H1 (cell line): ENCODE results near the gene ARMC10. TPM values are rescaled to one million over a fixed set of nuclear protein-coding genes. Genes with fewer than 3 reads are reported as not detected.

Experiments used
- CTCF ChIA-PET: fragments of 300-600 bp; sonication (Branson Sonifier 250); formaldehyde crosslinking; loops from one replicate; lab custom pipeline; 2021; ENCODE audit not compliant: partially characterized antibody; lab: Charles Lee
- POLR2A ChIA-PET: fragments of 300-600 bp; sonication (Branson Sonifier 250); formaldehyde crosslinking; loops from one replicate; lab custom pipeline; 2021; ENCODE audit warnings: inconsistent platforms; ENCODE audit not compliant: partially characterized antibody; lab: Charles Lee
- DNase-seq, 2 experiments: peaks; one replicate each; pipeline versions ENCODE4 v3.0.0 to v3.0.0-alpha.2; 2010 to 2022; ENCODE audit warnings: low spot score in 2 of 2, low read depth in 1 of 2, mixed read lengths in 1 of 2
- FAIRE-seq: peaks from 2 replicates; lab custom pipeline; 2011; peaks lifted over from hg19 to GRCh38; lab: Jason Lieb, UNC
- H2AFZ ChIP-seq: 2 replicates; pipeline ENCODE4 v1.8.1; 2012; ENCODE audit warnings: low read length, inconsistent platforms
- H2AK5ac ChIP-seq: 2 replicates; pipeline ENCODE4 v1.6.1; 2013; ENCODE audit warnings: low read depth, low read length
- H2BK120ac ChIP-seq: replicated peaks from 2 replicates; pipeline ENCODE3; 2013; ENCODE audit warnings: low read depth, low read length, inconsistent platforms
- H2BK12ac ChIP-seq: 2 replicates; pipeline ENCODE4 v1.6.1; 2013; ENCODE audit warnings: low read depth, low read length
- H2BK15ac ChIP-seq: 2 replicates; pipeline ENCODE4 v1.6.1; 2013; ENCODE audit warnings: low read length
- H2BK20ac ChIP-seq: 2 replicates; pipeline ENCODE4 v1.6.1; 2013; ENCODE audit warnings: low read length
- H2BK5ac ChIP-seq: 2 replicates; pipeline ENCODE4 v1.6.1; 2013; ENCODE audit warnings: low read depth, low read length
- H3K14ac ChIP-seq: 2 replicates; pipeline ENCODE4 v1.6.1; 2013; ENCODE audit warnings: inconsistent platforms; ENCODE audit not compliant: insufficient read length
- H3K18ac ChIP-seq: 2 replicates; pipeline ENCODE4 v1.6.1; 2013; ENCODE audit warnings: low read length; ENCODE audit errors: extremely low read depth
- H3K23ac ChIP-seq: 2 replicates; pipeline ENCODE4 v1.6.1; 2013; ENCODE audit warnings: inconsistent platforms; ENCODE audit not compliant: insufficient read length
- H3K23me2 ChIP-seq: 2 replicates; pipeline ENCODE4 v1.6.1; 2013; ENCODE audit warnings: low read depth, low read length
- H3K27ac ChIP-seq: 2 replicates; pipeline ENCODE4 v1.6.1; 2011; ENCODE audit warnings: low read depth, low read length, inconsistent platforms
- H3K27me3 ChIP-seq, 4 experiments: replicated peaks in 1 of 4; 1 replicate in 1 of 4; 2 replicates in 3 of 4; pipeline versions ENCODE4 v1.6.1 to v1.8.1; 2011 to 2013; ENCODE audit warnings: low read length in 3 of 4, mild to moderate bottlenecking in 3 of 4, inconsistent platforms in 2 of 4, mixed read lengths in 2 of 4, moderate library complexity in 1 of 4; ENCODE audit not compliant: control insufficient read depth in 3 of 4, insufficient read depth in 3 of 4; ENCODE audit errors: extremely low read depth in 1 of 4
- H3K36me3 ChIP-seq, 4 experiments: 2 replicates each; pipeline versions ENCODE4 v1.6.1 to v1.8.1; 2011 to 2013; ENCODE audit warnings: mild to moderate bottlenecking in 4 of 4, low read length in 3 of 4, moderate library complexity in 2 of 4, control low read depth in 1 of 4, inconsistent platforms in 1 of 4; ENCODE audit not compliant: insufficient read depth in 4 of 4, control insufficient read depth in 2 of 4
- H3K4ac ChIP-seq: replicated peaks from 2 replicates; pipeline ENCODE3; 2013; ENCODE audit warnings: low read length, low read depth, mixed read lengths, inconsistent platforms; ENCODE audit not compliant: insufficient read length
- H3K4me1 ChIP-seq, 4 experiments: replicated peaks in 1 of 4; 1 replicate in 1 of 4; 2 replicates in 3 of 4; pipeline versions ENCODE4 v1.6.1 to v1.8.1; 2011 to 2013; ENCODE audit warnings: low read length in 3 of 4, inconsistent platforms in 2 of 4, mixed read lengths in 1 of 4; ENCODE audit not compliant: insufficient read depth in 4 of 4, control insufficient read depth in 3 of 4
- H3K4me2 ChIP-seq, 2 experiments: 2 replicates each; pipeline versions ENCODE4 v1.6.1 to v1.8.1; 2011 to 2013; ENCODE audit warnings: low read depth in 2 of 2, low read length in 2 of 2, control low read depth in 1 of 2, inconsistent platforms in 1 of 2, mild to moderate bottlenecking in 1 of 2; ENCODE audit not compliant: insufficient read depth in 1 of 2
- H3K4me3 ChIP-seq, 4 experiments: fragments of 200-600, 300-600 bp in 1 of 4; sonication (generic), shearing (Covaris generic), sonication (Bioruptor Twin) in 1 of 4; 2 replicates each; pipeline versions ENCODE4 v1.5.1 to v1.8.1; 2011 to 2016; ENCODE audit warnings: low read length in 4 of 4, low read depth in 3 of 4, control low read depth in 2 of 4, inconsistent platforms in 2 of 4, mild to moderate bottlenecking in 2 of 4, mixed read lengths in 1 of 4, moderate library complexity in 1 of 4; ENCODE audit not compliant: insufficient read depth in 2 of 4; ENCODE audit errors: extremely low read depth in 1 of 4
- H3K56ac ChIP-seq: replicated peaks from 2 replicates; pipeline ENCODE3; 2013; ENCODE audit warnings: low read depth, mild to moderate bottlenecking, mixed read lengths, low read length, inconsistent platforms; ENCODE audit not compliant: insufficient read length
- H3K79me1 ChIP-seq: 2 replicates; pipeline ENCODE4 v1.6.1; 2013; ENCODE audit warnings: low read depth, low read length, control low read depth
- H3K79me2 ChIP-seq, 2 experiments: 2 replicates each; pipeline versions ENCODE4 v1.6.1 to v1.8.1; 2012 to 2013; ENCODE audit warnings: low read length in 2 of 2, mild to moderate bottlenecking in 2 of 2, inconsistent platforms in 1 of 2; ENCODE audit not compliant: insufficient read depth in 2 of 2, control insufficient read depth in 1 of 2
- H3K9ac ChIP-seq, 4 experiments: replicated peaks in 1 of 4; 1 replicate in 1 of 4; 2 replicates in 3 of 4; pipeline versions ENCODE4 v1.6.1 to v1.8.1; 2011 to 2013; ENCODE audit warnings: low read depth in 3 of 4, low read length in 3 of 4, control low read depth in 2 of 4, mild to moderate bottlenecking in 2 of 4, moderate library complexity in 2 of 4, inconsistent platforms in 1 of 4; ENCODE audit errors: extremely low read depth in 1 of 4
- H3K9me3 ChIP-seq, 2 experiments: 2 replicates each; pipeline versions ENCODE4 v1.6.1 to v1.8.1; 2012 to 2013; ENCODE audit warnings: mild to moderate bottlenecking in 2 of 2, moderate library complexity in 2 of 2, control low read depth in 1 of 2, inconsistent platforms in 1 of 2, low read depth in 1 of 2, low read length in 1 of 2, mixed read lengths in 1 of 2; ENCODE audit not compliant: insufficient read depth in 2 of 2
- H4K20me1 ChIP-seq, 2 experiments: replicated peaks in 1 of 2; 2 replicates each; pipeline versions ENCODE3 to v1.8.1; 2011 to 2013; ENCODE audit warnings: inconsistent platforms in 2 of 2, low read length in 2 of 2, mild to moderate bottlenecking in 1 of 2; ENCODE audit not compliant: insufficient read depth in 2 of 2, control insufficient read depth in 1 of 2
- H4K5ac ChIP-seq: 2 replicates; pipeline ENCODE4 v1.6.1; 2013; ENCODE audit warnings: low read length, low read depth, mixed read lengths, inconsistent platforms; ENCODE audit not compliant: insufficient read length
- H4K8ac ChIP-seq: 2 replicates; pipeline ENCODE4 v1.8.0; 2013; ENCODE audit warnings: mild to moderate bottlenecking, moderate library complexity, low read length, inconsistent platforms; ENCODE audit not compliant: insufficient read depth; ENCODE audit errors: extremely low read depth
- H4K91ac ChIP-seq: replicated peaks from 2 replicates; pipeline ENCODE3; 2013; ENCODE audit warnings: low read length, mixed read lengths, inconsistent platforms; ENCODE audit not compliant: insufficient read length
- ASH2L ChIP-seq: fragments of 200-600, 300-600 bp; sonication (generic); IDR thresholded peaks from one replicate; pipeline ENCODE4 v1.7.1; 2017; ENCODE audit warnings: low read length
- CHD1 ChIP-seq: IDR thresholded peaks from 2 replicates; pipeline ENCODE4 v1.6.1; 2012; ENCODE audit warnings: low read depth, low read length, improper control_type of control experiment
- CTBP2 ChIP-seq: IDR thresholded peaks from 2 replicates; pipeline ENCODE4 v1.7.0; 2011; ENCODE audit warnings: borderline replicate concordance, mild to moderate bottlenecking, moderate library complexity, mixed read lengths, low read length; ENCODE audit not compliant: insufficient read depth, insufficient read length
- EP300 ChIP-seq, 2 experiments: IDR thresholded peaks; 1 replicate in 1 of 2; 2 replicates in 1 of 2; pipeline ENCODE4 v1.6.1; 2011 to 2012; ENCODE audit warnings: low read depth in 2 of 2, low read length in 2 of 2, mild to moderate bottlenecking in 2 of 2, borderline replicate concordance in 1 of 2, inconsistent platforms in 1 of 2, moderate library complexity in 1 of 2
- KDM1A ChIP-seq: fragments of 200-600, 300-600 bp; sonication (generic); IDR thresholded peaks from 2 replicates; pipeline ENCODE4 v1.7.1; 2016; ENCODE audit warnings: mild to moderate bottlenecking, low read length, borderline replicate concordance
- KDM4A ChIP-seq: IDR thresholded peaks from one replicate; pipeline ENCODE4 v1.7.1; 2012; ENCODE audit warnings: low read depth, mild to moderate bottlenecking, moderate library complexity, low read length, inconsistent platforms; ENCODE audit not compliant: severe bottlenecking
- MAFK ChIP-seq: IDR thresholded peaks from 2 replicates; pipeline ENCODE4 v1.6.1; 2012; ENCODE audit warnings: low read depth, mild to moderate bottlenecking, improper control_type of control experiment, low read length
- POU5F1 ChIP-seq: IDR thresholded peaks from 2 replicates; pipeline ENCODE4 v1.6.1; 2011; ENCODE audit warnings: low read depth, mild to moderate bottlenecking, low read length, moderate library complexity
- RBBP5 ChIP-seq: IDR thresholded peaks from 2 replicates; pipeline ENCODE4 v1.7.1; 2012; ENCODE audit warnings: low read depth, mild to moderate bottlenecking, inconsistent platforms, low read length, moderate library complexity, borderline replicate concordance
- RFX5 ChIP-seq: IDR thresholded peaks from 2 replicates; pipeline ENCODE4 v1.6.1; 2011; ENCODE audit warnings: low read depth, low read length, improper control_type of control experiment, borderline replicate concordance
- SRF ChIP-seq: IDR thresholded peaks from 2 replicates; pipeline ENCODE4 v1.6.1; 2011; ENCODE audit warnings: mild to moderate bottlenecking, low read depth, low read length, moderate library complexity
- SUZ12 ChIP-seq: fragments of 200-600 bp; sonication (generic); IDR thresholded peaks from 2 replicates; pipeline ENCODE4 v1.6.1; 2012; ENCODE audit warnings: mild to moderate bottlenecking, inconsistent platforms, low read length, moderate library complexity, mixed read lengths
- TAF1 ChIP-seq: IDR thresholded peaks from 2 replicates; pipeline ENCODE4 v1.6.1; 2011; ENCODE audit warnings: mild to moderate bottlenecking, low read depth, low read length
- TEAD4 ChIP-seq: IDR thresholded peaks from 2 replicates; pipeline ENCODE4 v1.6.1; 2012; ENCODE audit warnings: low read depth, low read length, inconsistent platforms, mixed read lengths
- YY1 ChIP-seq: IDR thresholded peaks from 2 replicates; pipeline ENCODE4 v1.6.1; 2011; ENCODE audit warnings: low read depth, mild to moderate bottlenecking, low read length
- WGBS, 2 experiments: shearing (Covaris generic) in 1 of 2; methylation state at CpG; one replicate each; pipeline versions ENCODE4 v1.1.6 to v1.1.7; 2013 to 2015; ENCODE audit warnings: low lambda C conversion rate in 2 of 2, mixed read lengths in 2 of 2, inconsistent platforms in 1 of 2, low coverage in 1 of 2, missing lambda C conversion rate in 1 of 2; ENCODE audit not compliant: insufficient replicate concordance in 2 of 2, insufficient coverage in 1 of 2, insufficient read length in 1 of 2; ENCODE audit errors: extremely low coverage in 1 of 2, missing lambda C conversion rate in 1 of 2; 5-methylcytosine and 5-hydroxymethylcytosine counted together
- polyA plus RNA-seq, 7 experiments: library from polyadenylated mRNA; depleted of rRNA in 3 of 7; stranded (reverse) in 5 of 7; unstranded in 2 of 7; fragments of >200 nt in 5 of 7; fragments of 200-250 nt in 2 of 7; gene quantifications; 1 replicate in 5 of 7; 2 replicates in 1 of 7; 4 replicates in 1 of 7; pipeline versions ENCODE4 v1.2.1 to v1.2.3, GENCODE V29; 2011 to 2013; ENCODE audit warnings: missing spikeins in 2 of 7, mixed read lengths in 2 of 7
- total RNA-seq: library from RNA; stranded (reverse); fragmentation: NEBNext Ultra II Directional; extraction: Animal tissue kit (Norgen Biotek cat#: 25700); gene quantifications from 2 replicates; pipeline ENCODE4 v1.2.1, GENCODE V29; 2021

ARMC10 gene
- total and polyA plus RNA-seq, 2 of the 8 experiments (the other 6 are each of a cell fraction or from before 2014, with no cell fraction given): 16.4 to 44.3 TPM

- no peaks in the 10 kb centered on the region for H3K79me2 ChIP-seq
- no peaks in the 10 kb centered on the region for H3K4me1 ChIP-seq
- DNase-seq (no peak), FAIRE-seq (no peak)
- ChIA-PET CTCF (interaction anchor here (0.6 kb wide), 1 partner anchor 29 kb away, joined by 3 read pairs; no protein-coding TSS in a partner anchor), POLR2A (no interaction called here)
- no peak overlapping the region for H4K5ac ChIP-seq
- no peaks in the 10 kb centered on the region for H4K20me1 ChIP-seq
- no peak overlapping the region for H3K14ac ChIP-seq
- H3K4me2 ChIP-seq: no peak overlapping the region
- no peak overlapping the region for H3K18ac ChIP-seq
- no peak overlapping the region for H2BK20ac ChIP-seq
- H3K4ac ChIP-seq: no peak overlapping the region
- H3K23ac ChIP-seq: peak overlapping the region; percentile 83
- peaks cover 0 to 10% (median 4%) of the 10 kb centered on the region in 4 experiments; a peak in 3 of 8 replicates for H3K36me3 ChIP-seq
- H3K9ac ChIP-seq: no peak overlapping the region
- H2BK5ac ChIP-seq: no peak overlapping the region
- WGBS, 2 experiments: 81% methylated on average over 1 of the region's 1 CpG; no CpG with 5 or more reads in 1 of the 2 experiments
- no peak overlapping the region for H2BK12ac ChIP-seq
- no peak overlapping the region for H3K56ac ChIP-seq
- H3K27ac ChIP-seq: no peak overlapping the region
- no peak overlapping the region for H2AK5ac ChIP-seq
- no peak overlapping the region for H2AFZ ChIP-seq
- H3K9me3 ChIP-seq: no peaks in the 10 kb centered on the region
- no peaks in the 10 kb centered on the region for H3K27me3 ChIP-seq
- H3K4me3 ChIP-seq: no peak overlapping the region
- no peaks in the 10 kb centered on the region for H3K79me1 ChIP-seq
- H2BK120ac ChIP-seq: no peak overlapping the region
- H2BK15ac ChIP-seq: no peak overlapping the region
- H4K91ac ChIP-seq: no peak overlapping the region
- H3K23me2 ChIP-seq: no peaks in the 10 kb centered on the region
- H4K8ac ChIP-seq: no peak overlapping the region
- TF ChIP-seq TAF1: no peak
- TF ChIP-seq CHD1: no peak
- TF ChIP-seq CTBP2: no peak
- no peak for TF ChIP-seq POU5F1
- TF ChIP-seq RBBP5: no peak
- TF ChIP-seq SRF: no peak
- no peak for TF ChIP-seq SUZ12
- TF ChIP-seq RFX5: no peak
- no peak for TF ChIP-seq EP300 (IDR thresholded peaks at IDR 0.05; ENCODE audit: borderline replicate concordance in 1 of 2, low read depth in 2 of 2, low read length in 2 of 2)
- no peak for TF ChIP-seq TEAD4
- no peak for TF ChIP-seq YY1
- TF ChIP-seq ASH2L: no peak
- no peak for TF ChIP-seq KDM1A
- no peak for TF ChIP-seq MAFK
- no peak for TF ChIP-seq KDM4A
Measured at GRCh38 chr7:103114576-103115008, 39.7 kb downstream of the ARMC10 start.
